Epithelial cell of esophagus (primary cell): ENCODE results near the gene KBTBD2.
"Not testable (repeated sequence)": the region's sequence is repeated elsewhere in the genome, so short reads cannot be mapped to it uniquely, and the experiment has no call there.

ENCODE experiments used
- DNase-seq: peaks from one replicate; pipeline ENCODE4 v3.0.0; 2010; ENCODE audit warnings: low read depth
- H3K4me3 ChIP-seq: 2 replicates; pipeline ENCODE4 v1.5.1; 2011; ENCODE audit warnings: mild to moderate bottlenecking, low read length, control low read depth
- TF ChIP-seq, protein P1 (sequence below): IDR thresholded peaks from 2 replicates; pipeline ENCODE4 v1.5.1; 2011; ENCODE audit warnings: low read depth, mild to moderate bottlenecking, low read length, control low read depth, inconsistent platforms; ENCODE audit not compliant: insufficient read depth; ENCODE audit errors: missing control alignments

The KBTBD2 gene

DNA sequence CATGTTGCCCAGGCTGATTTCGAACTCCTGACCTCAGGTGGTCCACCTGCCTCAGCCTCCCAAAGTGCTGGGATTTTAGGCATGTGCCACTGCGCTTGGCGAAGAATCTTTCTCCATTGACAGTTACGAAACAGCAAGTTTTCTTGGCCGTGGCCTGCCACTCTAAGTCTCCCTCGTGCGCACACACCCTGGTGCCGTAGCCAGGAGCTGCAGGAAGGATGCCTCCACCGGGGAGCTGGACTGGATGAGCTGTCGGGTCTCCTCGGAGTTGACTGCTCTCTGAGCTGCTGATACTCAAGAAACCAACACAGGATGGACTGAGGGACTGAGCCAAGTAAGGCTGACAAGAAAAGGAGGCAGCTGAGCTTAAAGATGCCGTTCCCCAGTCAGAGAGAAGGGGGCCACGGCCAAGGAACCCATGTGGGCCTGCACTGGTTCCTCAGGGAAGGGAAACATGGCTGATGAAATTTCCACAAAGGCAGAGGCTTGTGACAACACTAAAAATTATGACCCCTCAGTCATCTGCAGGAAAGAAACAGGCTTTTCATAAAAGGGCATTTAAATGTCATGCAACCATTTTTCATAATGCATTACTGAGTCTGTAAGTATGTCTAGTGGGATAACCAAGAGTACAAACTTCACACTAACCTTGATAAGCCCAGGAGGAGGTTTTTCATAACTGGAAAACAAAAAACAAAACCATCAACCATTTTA lies 38.0 kb upstream of the KBTBD2 start:
- no peak overlapping the region for H3K4me3 ChIP-seq
- no peak for DNase-seq
- TF ChIP-seq, protein P1, sequence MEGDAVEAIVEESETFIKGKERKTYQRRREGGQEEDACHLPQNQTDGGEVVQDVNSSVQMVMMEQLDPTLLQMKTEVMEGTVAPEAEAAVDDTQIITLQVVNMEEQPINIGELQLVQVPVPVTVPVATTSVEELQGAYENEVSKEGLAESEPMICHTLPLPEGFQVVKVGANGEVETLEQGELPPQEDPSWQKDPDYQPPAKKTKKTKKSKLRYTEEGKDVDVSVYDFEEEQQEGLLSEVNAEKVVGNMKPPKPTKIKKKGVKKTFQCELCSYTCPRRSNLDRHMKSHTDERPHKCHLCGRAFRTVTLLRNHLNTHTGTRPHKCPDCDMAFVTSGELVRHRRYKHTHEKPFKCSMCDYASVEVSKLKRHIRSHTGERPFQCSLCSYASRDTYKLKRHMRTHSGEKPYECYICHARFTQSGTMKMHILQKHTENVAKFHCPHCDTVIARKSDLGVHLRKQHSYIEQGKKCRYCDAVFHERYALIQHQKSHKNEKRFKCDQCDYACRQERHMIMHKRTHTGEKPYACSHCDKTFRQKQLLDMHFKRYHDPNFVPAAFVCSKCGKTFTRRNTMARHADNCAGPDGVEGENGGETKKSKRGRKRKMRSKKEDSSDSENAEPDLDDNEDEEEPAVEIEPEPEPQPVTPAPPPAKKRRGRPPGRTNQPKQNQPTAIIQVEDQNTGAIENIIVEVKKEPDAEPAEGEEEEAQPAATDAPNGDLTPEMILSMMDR: no peak

DNA sequence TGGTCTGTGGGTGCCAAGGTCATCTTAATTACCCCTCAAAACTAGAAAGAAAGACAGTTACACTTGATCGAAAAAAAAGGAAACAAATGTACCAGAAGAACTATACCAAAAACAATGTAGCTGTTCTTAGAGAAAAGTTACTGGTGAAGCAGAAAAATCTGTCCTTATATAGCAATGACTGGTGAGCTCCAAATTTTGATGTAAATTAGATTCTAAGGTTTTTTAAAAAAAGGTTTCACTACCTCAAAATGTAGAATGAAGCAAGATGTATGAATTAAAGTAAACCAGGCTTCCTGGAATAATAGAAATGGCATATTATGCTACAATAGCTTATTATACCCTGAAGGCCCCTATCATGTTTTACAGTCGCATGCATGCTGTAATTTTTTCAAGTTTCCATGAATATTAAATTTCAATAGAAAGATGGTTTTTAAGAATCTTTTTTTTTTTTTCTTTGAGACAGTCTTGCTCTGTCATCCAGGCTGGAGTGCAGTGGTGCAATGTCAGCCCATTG lies 37.3 kb upstream of the KBTBD2 start:
- TF ChIP-seq, protein P1: no peak
- no peak for DNase-seq
- H3K4me3 ChIP-seq: no peak overlapping the region

DNA sequence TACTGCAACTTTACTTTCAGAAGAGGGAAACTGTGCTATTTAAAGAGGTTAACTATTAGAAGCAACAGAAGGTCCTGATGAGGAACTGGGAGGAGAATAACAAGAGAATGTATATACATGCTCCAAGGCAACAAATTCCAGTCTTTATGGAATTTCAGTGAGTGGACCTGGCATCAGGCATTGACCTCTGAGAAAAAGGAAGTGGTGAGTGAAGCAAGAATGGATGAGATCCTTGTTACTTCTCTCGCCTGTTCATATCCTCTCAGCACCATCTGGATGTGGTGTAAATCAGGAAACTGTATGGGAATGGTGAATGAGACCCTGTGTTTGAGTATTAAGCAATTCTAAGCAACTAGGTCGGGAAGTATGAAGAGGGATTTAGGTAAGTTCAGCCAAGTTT lies 30.3 kb upstream of the KBTBD2 start:
- no peak overlapping the region for H3K4me3 ChIP-seq
- TF ChIP-seq, protein P1: no peak
- DNase-seq: no peak

DNA sequence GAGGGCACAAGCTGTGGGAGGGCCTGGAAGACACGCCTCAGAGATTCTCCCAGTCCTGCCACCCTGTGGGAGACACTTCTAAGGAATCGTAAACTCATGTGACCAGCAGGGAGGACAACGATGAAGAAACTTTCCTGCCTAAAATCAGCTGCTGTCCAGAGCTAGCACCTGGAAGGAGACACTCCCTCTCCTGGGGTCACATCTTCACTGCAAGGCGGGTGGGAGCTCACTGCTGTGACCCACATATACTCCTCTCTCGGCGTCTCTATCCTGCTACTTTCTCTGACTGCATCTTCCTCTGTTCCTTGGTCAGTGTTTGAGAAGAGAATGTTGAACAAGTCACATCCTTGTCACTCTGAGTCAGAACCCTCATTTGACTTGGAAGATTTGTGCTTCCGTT lies 25.4 kb upstream of the KBTBD2 start:
- DNase-seq, H3K4me3 ChIP-seq: not testable (repeated sequence)

DNA sequence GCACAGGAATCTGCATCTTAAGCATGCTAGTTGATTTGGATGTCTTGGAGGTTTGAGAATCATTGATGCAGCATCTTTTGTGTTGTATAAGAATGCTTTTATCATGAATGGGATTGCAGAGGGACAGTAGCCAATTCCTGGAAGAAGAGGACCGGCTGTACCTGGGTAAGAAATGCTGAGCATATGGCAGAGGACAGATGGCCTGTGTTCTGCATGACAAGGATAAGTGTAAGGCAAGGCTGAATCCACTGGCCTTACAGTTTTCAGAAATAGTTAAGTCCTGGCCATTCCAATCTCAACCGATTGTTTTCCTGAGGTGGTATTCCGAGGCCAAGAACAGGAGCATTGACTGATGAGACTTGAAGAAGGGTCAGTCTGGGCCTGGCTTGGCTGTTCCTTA lies 24.4 kb upstream of the KBTBD2 start:
- TF ChIP-seq, protein P1: no peak
- H3K4me3 ChIP-seq: no peak overlapping the region
- no peak for DNase-seq

DNA sequence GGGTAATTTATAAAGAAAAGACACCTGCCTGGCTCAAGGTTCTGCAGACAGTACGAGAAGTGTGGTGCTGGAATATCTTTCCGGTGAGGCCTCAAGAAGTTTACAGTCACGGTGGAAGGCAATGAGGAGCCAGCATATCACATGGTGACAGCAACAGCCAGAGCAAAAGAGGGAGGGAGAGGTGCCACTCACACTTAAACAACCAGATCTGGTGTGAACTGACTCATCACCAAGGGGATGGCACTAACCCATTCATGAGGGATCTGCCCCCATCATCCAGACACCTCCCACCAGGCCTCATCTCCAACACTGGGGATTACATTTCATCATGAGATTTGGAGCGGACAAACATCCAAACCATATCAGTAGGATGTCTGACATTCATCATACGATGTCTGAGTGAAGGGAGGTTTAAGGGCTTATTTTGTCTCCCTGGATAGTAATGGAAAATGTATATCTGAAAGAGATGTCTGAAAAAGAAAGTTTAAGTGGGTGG lies 23.5 kb upstream of the KBTBD2 start:
- no peak for DNase-seq
- no peak overlapping the region for H3K4me3 ChIP-seq
- TF ChIP-seq, protein P1: no peak

DNA sequence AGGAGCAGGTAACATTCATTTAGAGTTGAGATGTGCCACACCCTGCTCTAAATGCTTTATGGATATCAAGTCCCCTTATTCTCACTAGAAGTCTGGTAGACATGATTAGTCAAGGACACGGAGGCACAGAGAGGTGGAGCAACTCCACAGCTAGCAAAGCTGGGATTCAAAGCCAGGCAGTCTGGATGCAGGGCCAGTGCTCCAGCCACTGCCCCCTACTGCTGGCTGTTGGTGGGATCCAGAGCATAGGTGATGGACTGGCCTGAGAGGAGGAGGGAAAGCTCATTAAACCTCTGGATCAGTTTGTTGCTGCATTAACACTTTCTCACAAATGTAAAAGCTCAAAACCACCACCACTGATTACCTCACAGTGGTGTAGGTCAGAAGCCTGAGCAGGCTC lies 22.6 kb upstream of the KBTBD2 start:
- DNase-seq: no peak
- H3K4me3 ChIP-seq: no peak overlapping the region
- TF ChIP-seq, protein P1: no peak
